ENCODE results near the gene PRLR.
A peak's percentile ranks its signal among the peaks of the same experiment; 100 is the strongest.

Gene PRLR

DNA sequence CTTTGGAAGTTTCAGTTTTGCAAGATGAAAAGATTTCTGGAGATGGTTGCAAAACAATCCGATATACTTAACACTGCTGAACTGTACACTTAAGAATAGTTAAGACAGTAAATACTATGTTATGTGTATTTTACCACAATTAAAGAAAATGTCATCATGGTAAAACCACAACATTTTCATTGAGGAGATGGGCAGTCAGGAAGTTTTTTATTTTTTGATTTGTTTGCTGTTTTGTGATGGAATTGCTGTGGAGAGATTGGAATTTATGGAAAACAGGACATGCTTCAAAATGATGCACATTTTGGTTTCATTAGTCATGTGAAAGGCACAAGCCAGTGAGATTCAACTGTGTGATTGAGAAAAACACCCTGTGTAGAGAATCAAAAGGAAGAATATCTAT, 92.1 kb downstream of the PRLR start:
- peaks cover 0 to under 1% (median 0%) of the 10 kb centered on the region in 11 experiments; a peak in 3 of 22 replicates for H3K9me3 ChIP-seq (replicated peaks in 1 of 11)
- no peak overlapping the region for H3K9ac ChIP-seq
- peak overlapping the region in 6 of 11 experiments; percentile 14 to 88 (median 76); a peak in 6 of 22 replicates for H3K4me2 ChIP-seq
- H3K4me3 ChIP-seq = no peak overlapping the region
- no peak for TF ChIP-seq Cebpa-rat (IDR thresholded peaks at IDR 0.05)
- H3K27me3 ChIP-seq = no peaks in the 10 kb centered on the region
- peaks cover 16 to 42% (median 33%) of the 10 kb centered on the region in 10 experiments for H3K4me1 ChIP-seq
- H3K27ac ChIP-seq = peak overlapping the region in 4 of 11 experiments; percentile 7 to 91 (median 83); a peak in 4 of 22 replicates
- H4K20me1 ChIP-seq = no peaks in the 10 kb centered on the region
- H3K36me3 ChIP-seq = no peaks in the 10 kb centered on the region

DNA sequence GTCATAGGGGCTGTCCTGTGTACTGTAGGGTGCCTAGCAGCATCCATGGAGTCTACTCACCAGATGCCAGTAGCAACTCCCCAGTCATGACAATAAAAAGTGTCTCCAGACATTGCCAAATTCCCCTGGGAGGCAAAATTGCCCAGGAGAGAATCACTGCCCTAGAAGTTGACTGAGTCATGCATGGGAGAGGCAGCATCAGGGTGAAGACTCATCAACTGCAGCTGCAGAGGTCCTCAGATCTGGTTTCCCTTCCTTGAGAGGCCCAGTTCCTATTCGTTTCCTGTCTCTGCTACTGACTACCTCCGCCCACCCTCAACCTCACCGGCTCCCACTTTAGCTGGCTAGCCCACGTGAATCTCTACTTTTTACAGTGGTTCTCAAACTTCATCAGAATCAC, 93.9 kb downstream of the PRLR start:
- Histone ChIP-seq H3K4me3 (no peak overlapping the region), H3K36me3 (no peaks in the 10 kb centered on the region), H3K27ac (peak overlapping the region in 9 of 11 experiments; percentile 53 to 91 (median 71); a peak in 18 of 22 replicates), H3K9ac (peak overlapping the region in 6 of 11 experiments; percentile 25 to 66 (median 54); a peak in 11 of 22 replicates), H3K9me3 (replicated peaks in 1 of 11) (peaks cover 0 to 4% (median 0%) of the 10 kb centered on the region in 11 experiments; a peak in 5 of 22 replicates), H3K4me1 (peaks cover 16 to 42% (median 33%) of the 10 kb centered on the region in 10 experiments), H4K20me1 (no peaks in the 10 kb centered on the region), H3K27me3 (no peaks in the 10 kb centered on the region), H3K4me2 (peak overlapping the region; percentile 64 to 88 (median 75))
- peak in 9 of 11 experiments; percentile 32 to 92 (median 48); a peak in 12 of 22 replicates for TF ChIP-seq Cebpa-rat (IDR thresholded peaks at IDR 0.05)

GRCh38 chr5:35135239-35135700, 95.0 kb downstream of the PRLR start:
- Histone ChIP-seq H4K20me1 (no peaks in the 10 kb centered on the region), H3K27me3 (no peaks in the 10 kb centered on the region), H3K4me2 (peak overlapping the region; percentile 64 to 88 (median 75)), H3K4me3 (no peak overlapping the region), H3K27ac (peak overlapping the region in 9 of 11 experiments; percentile 53 to 91 (median 71); a peak in 18 of 22 replicates), H3K9me3 (replicated peaks in 1 of 11) (peaks cover 0 to 4% (median 0%) of the 10 kb centered on the region in 11 experiments; a peak in 5 of 22 replicates), H3K4me1 (peaks cover 20 to 48% (median 39%) of the 10 kb centered on the region in 10 experiments), H3K9ac (peak overlapping the region in 5 of 11 experiments; percentile 30 to 66 (median 55); a peak in 8 of 22 replicates), H3K36me3 (no peaks in the 10 kb centered on the region)
- no peak for TF ChIP-seq Cebpa-rat (IDR thresholded peaks at IDR 0.05)

DNA sequence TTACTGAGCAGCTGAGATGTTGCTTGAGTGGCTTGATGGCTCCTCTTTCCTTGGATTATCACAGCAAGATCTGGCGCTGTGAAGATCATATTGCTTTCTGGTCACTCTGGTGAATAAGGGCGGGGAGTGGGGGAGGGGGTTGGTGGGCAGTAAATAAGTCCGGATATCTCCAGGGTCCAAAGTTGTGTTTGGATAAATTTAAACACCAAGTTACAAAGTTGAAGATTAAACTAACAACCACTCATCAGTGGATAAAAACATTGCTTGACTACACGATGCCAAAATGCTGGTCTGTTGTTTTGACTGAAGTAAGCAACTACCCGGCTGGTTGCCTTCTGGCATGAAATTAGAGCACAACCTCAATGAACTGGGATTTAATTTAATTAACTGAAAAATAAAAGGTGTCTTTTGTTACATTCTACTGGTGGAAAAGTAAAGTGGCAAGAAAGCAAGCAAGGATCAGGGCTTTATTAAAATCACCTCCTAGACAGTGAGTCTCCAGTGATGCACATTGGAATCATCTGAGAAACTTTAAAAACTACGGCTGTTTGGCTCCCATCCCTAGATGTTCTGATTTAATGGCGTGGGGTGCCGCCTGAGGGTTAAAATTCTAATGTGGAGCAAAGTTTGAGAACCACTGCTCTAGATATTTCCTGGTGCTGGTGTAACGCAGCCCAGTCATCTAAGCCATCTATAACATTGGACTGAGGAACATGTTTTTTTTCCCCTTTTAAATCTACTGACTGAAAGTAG, 95.8 kb downstream of the PRLR start:
- no peaks in the 10 kb centered on the region for H3K27me3 ChIP-seq
- peaks cover 29 to 56% (median 48%) of the 10 kb centered on the region in 10 experiments for H3K4me1 ChIP-seq
- peaks cover 0 to 4% (median 0%) of the 10 kb centered on the region in 11 experiments; a peak in 5 of 22 replicates for H3K9me3 ChIP-seq (replicated peaks in 1 of 11)
- TF ChIP-seq Cebpa-rat (IDR thresholded peaks at IDR 0.05) = no peak
- H4K20me1 ChIP-seq = no peaks in the 10 kb centered on the region
- H3K4me2 ChIP-seq = peak overlapping the region in 5 of 11 experiments; percentile 75 to 77 (median 75); a peak in 5 of 22 replicates
- no peak overlapping the region for H3K9ac ChIP-seq
- H3K4me3 ChIP-seq = no peak overlapping the region
- peak overlapping the region in 5 of 11 experiments; percentile 37 to 91 (median 80); a peak in 8 of 22 replicates for H3K27ac ChIP-seq
- no peaks in the 10 kb centered on the region for H3K36me3 ChIP-seq

DNA sequence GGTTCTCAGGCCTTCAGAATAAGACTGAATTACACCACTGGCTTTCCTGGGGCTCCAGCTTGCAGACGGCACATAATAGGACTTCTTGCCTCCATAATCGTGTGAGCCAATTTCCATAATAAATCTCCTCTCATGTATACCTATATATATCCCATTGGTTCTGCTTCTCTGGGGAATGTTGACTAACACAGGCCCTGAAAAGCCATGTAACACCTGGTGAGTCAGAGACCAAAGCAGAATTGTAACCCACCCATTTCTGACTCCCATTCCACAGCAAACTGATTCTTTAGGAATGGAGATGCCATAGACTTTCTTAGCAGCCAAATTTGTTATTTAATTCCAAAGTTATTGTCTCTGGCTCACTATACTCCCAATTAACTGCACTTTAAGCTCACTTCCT, 97.1 kb downstream of the PRLR start:
- no peaks in the 10 kb centered on the region for H3K27me3 ChIP-seq
- no peak overlapping the region; a peak in 1 of 22 replicates for H3K27ac ChIP-seq
- H3K4me3 ChIP-seq = no peak overlapping the region
- H3K4me1 ChIP-seq = peaks cover 38 to 61% (median 53%) of the 10 kb centered on the region in 10 experiments
- H3K36me3 ChIP-seq = no peaks in the 10 kb centered on the region
- H4K20me1 ChIP-seq = no peaks in the 10 kb centered on the region
- H3K9me3 ChIP-seq (replicated peaks in 1 of 11) = peaks cover 0 to 4% (median 0%) of the 10 kb centered on the region in 11 experiments; a peak in 5 of 22 replicates
- no peak overlapping the region for H3K4me2 ChIP-seq
- H3K9ac ChIP-seq = no peak overlapping the region
- no peak for TF ChIP-seq Cebpa-rat (IDR thresholded peaks at IDR 0.05)

- Histone ChIP-seq H3K27ac (peak overlapping the region in 1 of 11 experiments; percentile 62; a peak in 2 of 22 replicates), H3K9me3 (replicated peaks in 1 of 11) (peaks cover 0 to 4% (median 0%) of the 10 kb centered on the region in 11 experiments; a peak in 5 of 22 replicates), H3K36me3 (no peaks in the 10 kb centered on the region), H3K4me2 (no peak overlapping the region), H3K9ac (no peak overlapping the region), H3K4me3 (no peak overlapping the region), H3K4me1 (peaks cover 39 to 52% (median 44%) of the 10 kb centered on the region in 10 experiments), H4K20me1 (no peaks in the 10 kb centered on the region), H3K27me3 (no peaks in the 10 kb centered on the region)
- no peak for TF ChIP-seq Cebpa-rat (IDR thresholded peaks at IDR 0.05)
Measured at GRCh38 chr5:35131723-35132122, 98.6 kb downstream of the PRLR start.

DNA sequence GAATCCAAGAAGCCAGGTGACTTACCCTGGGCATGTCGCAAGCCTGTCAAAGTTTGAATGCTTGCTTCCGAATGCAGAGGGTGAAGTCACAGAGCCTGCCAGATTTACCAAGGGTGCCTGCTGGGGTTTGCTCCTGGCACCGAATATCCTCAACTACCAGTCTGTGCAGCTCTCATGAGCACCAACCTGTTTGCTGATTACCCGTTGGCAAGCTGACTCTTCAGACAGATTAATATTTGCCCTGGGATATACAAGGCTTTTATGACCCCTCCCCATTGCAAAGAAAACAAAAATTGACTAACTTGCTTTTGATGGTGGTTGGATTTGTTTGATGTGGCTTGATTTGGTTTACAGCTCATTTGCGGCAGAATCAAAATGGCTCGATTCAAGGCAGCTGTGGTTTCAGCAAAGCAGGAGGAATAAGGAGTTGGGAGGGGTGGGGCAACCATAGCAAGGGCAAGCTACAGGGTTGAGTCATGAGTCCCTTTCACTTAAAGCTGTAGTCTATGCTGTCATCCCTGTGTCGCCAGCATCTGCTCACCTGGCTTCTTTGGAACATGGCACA, 100.3 kb downstream of the PRLR start:
- H3K9me3 ChIP-seq (replicated peaks in 1 of 11) = peaks cover 0 to 4% (median 0%) of the 10 kb centered on the region in 11 experiments; a peak in 5 of 22 replicates
- H3K27me3 ChIP-seq = no peaks in the 10 kb centered on the region
- H3K9ac ChIP-seq = no peak overlapping the region
- peak overlapping the region in 5 of 11 experiments; percentile 6 to 62 (median 39); a peak in 7 of 22 replicates for H3K27ac ChIP-seq
- H3K4me1 ChIP-seq = peaks cover 22 to 35% (median 27%) of the 10 kb centered on the region in 10 experiments
- no peaks in the 10 kb centered on the region for H4K20me1 ChIP-seq
- peak overlapping the region; percentile 56 to 73 (median 60) for H3K4me2 ChIP-seq
- no peak overlapping the region for H3K4me3 ChIP-seq
- TF ChIP-seq Cebpa-rat (IDR thresholded peaks at IDR 0.05) = peak in 3 of 11 experiments; percentile 12 to 87 (median 48); a peak in 4 of 22 replicates
- H3K36me3 ChIP-seq = no peaks in the 10 kb centered on the region

- H3K4me3 ChIP-seq = no peak overlapping the region
- peaks cover 16 to 32% (median 26%) of the 10 kb centered on the region in 10 experiments for H3K4me1 ChIP-seq
- H3K9me3 ChIP-seq (replicated peaks in 1 of 11) = peaks cover 0 to 4% (median 0%) of the 10 kb centered on the region in 11 experiments; a peak in 5 of 22 replicates
- no peaks in the 10 kb centered on the region for H4K20me1 ChIP-seq
- no peak overlapping the region for H3K9ac ChIP-seq
- H3K36me3 ChIP-seq = no peaks in the 10 kb centered on the region
- H3K4me2 ChIP-seq = peak overlapping the region; percentile 56 to 73 (median 60); a peak in 20 of 22 replicates
- no peaks in the 10 kb centered on the region for H3K27me3 ChIP-seq
- no peak for TF ChIP-seq Cebpa-rat (IDR thresholded peaks at IDR 0.05)
- H3K27ac ChIP-seq = peak overlapping the region in 4 of 11 experiments; percentile 6 to 48 (median 39); a peak in 5 of 22 replicates
Measured at GRCh38 chr5:35129276-35129675, 101.0 kb downstream of the PRLR start.

Measured in BLaER1 treated with 17β-estradiol and CSF1 and Interleukin-3, amounts not matched to agents 10 nM and 100 nM (cell line).